AG10803 (cell line): ENCODE results near the gene NOL8.

Source experiments
- DNase-seq: peaks from one replicate; pipeline ENCODE4 v3.0.0; 2010; ENCODE audit warnings: low read depth
- H3K4me3 ChIP-seq: 2 replicates; pipeline ENCODE4 v1.5.1; 2011; ENCODE audit warnings: mild to moderate bottlenecking, low read length, control low read depth
- CTCF ChIP-seq: conservative IDR thresholded peaks from 2 replicates; pipeline ENCODE4 v1.5.1; 2011; ENCODE audit warnings: mild to moderate bottlenecking, low read length, control low read depth, inconsistent platforms

Gene NOL8

GRCh38 chr9:92295827-92296258 is 29.3 kb downstream of the NOL8 start:
- no peak for TF ChIP-seq CTCF
- DNase-seq, result peak; percentile 5
- H3K4me3 ChIP-seq, result no peak overlapping the region

- H3K4me3 ChIP-seq, result no peak overlapping the region
- TF ChIP-seq CTCF, result no peak
- DNase-seq, result no peak
Observed at GRCh38 chr9:92295240-92295790, 29.8 kb downstream of the NOL8 start.

- peak overlapping the region; percentile 75 for H3K4me3 ChIP-seq
- peak; percentile 38 for DNase-seq
- TF ChIP-seq CTCF, result no peak
Observed at GRCh38 chr9:92294297-92294676, 30.9 kb downstream of the NOL8 start.

- H3K4me3 ChIP-seq, result peak within 1 kb of the TSS; percentile 75
- TF ChIP-seq CTCF, result peak; percentile 42
- DNase-seq, result peak; percentile 98
Observed at GRCh38 chr9:92293452-92294296, 31.5 kb downstream of the NOL8 start, which contains the start of gene IARS1. IARS1 (minus strand) TSS chr9:92293697; CDS start chr9:92289419, 4,278 bp downstream.

GRCh38 chr9:92293075-92293354 is 32.1 kb downstream of the NOL8 start:
- TF ChIP-seq CTCF, result no peak
- peak overlapping the region; percentile 75 for H3K4me3 ChIP-seq
- no peak for DNase-seq

GRCh38 chr9:92292338-92293074 is 32.6 kb downstream of the NOL8 start:
- TF ChIP-seq CTCF, result no peak
- peak; percentile 32 for DNase-seq

More at GRCh38 chr9:92292338-92293074, 32.6 kb downstream of the NOL8 start:
- peak overlapping the region; percentile 75 for H3K4me3 ChIP-seq
